ENCODE measurements around the gene LLPH. TPM values are rescaled to one million over a fixed set of nuclear protein-coding genes. Genes with fewer than 3 reads are reported as not detected.

Gene LLPH
- total RNA-seq, 3 donors from 2014 or later, result 18.0 to 24.0 (median 20.8) TPM

DNA sequence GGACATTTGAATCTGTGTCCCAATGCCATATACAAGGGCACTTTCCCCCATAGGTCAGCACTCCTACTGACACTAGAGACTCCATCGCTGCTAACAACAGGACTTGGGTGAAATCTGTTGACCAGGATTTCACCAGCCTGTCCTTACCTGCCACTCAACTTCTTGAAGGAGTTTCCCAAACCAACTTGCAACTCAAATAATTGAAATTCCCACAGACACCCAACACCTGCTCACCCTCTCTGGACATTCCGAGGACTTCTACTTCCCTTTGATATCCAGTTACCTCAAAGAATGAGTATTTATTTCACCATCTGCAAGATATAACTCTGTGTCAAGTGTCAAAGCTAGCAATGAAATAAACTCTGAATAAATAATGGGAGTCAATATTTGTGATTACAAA is 44.6 kb downstream of the LLPH start:
- no peaks in the 10 kb centered on the region for H3K9me3 ChIP-seq
- no peak for ATAC-seq
- TF ChIP-seq, protein P1, sequence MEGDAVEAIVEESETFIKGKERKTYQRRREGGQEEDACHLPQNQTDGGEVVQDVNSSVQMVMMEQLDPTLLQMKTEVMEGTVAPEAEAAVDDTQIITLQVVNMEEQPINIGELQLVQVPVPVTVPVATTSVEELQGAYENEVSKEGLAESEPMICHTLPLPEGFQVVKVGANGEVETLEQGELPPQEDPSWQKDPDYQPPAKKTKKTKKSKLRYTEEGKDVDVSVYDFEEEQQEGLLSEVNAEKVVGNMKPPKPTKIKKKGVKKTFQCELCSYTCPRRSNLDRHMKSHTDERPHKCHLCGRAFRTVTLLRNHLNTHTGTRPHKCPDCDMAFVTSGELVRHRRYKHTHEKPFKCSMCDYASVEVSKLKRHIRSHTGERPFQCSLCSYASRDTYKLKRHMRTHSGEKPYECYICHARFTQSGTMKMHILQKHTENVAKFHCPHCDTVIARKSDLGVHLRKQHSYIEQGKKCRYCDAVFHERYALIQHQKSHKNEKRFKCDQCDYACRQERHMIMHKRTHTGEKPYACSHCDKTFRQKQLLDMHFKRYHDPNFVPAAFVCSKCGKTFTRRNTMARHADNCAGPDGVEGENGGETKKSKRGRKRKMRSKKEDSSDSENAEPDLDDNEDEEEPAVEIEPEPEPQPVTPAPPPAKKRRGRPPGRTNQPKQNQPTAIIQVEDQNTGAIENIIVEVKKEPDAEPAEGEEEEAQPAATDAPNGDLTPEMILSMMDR (IDR thresholded peaks at IDR 0.05), result no peak
- no peaks in the 10 kb centered on the region for H3K36me3 ChIP-seq (ENCODE audit: low read depth)
- no peaks in the 10 kb centered on the region for H3K4me1 ChIP-seq (ENCODE audit: low read depth)
- no peak for DNase-seq
- no peak overlapping the region for H3K4me3 ChIP-seq
- intact Hi-C loops (cut with DNase I, micrococcal nuclease), result loop anchor here in 1 of 2 donors (10.0 kb wide), 1 partner anchor 521 kb away; no protein-coding TSS in a partner anchor

DNA sequence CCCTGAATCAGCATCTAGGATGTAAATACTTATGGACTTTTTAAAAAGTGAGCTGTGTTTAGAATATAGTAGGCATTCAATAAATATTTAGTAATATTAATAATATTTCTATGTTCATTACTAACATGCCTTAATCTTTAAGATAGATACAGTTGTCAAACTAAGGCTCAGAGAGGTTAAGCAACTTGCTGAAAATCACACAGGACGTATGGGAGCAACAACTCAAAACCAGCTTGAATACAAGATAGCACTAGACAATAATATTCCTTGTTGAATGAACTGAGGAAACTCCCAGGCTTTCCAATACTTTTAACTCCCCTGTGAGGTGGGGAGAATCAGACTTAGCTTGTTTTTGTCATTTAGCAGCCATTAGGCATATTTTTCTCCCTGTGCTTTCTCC is 45.3 kb downstream of the LLPH start:
- Histone ChIP-seq H3K9me3 (no peaks in the 10 kb centered on the region), H3K4me3 (no peak overlapping the region), H3K4me1 (ENCODE audit: low read depth) (no peaks in the 10 kb centered on the region), H3K36me3 (ENCODE audit: low read depth) (no peaks in the 10 kb centered on the region)
- ATAC-seq (no peak), DNase-seq (no peak)
- intact Hi-C loops (cut with DNase I, micrococcal nuclease), result loop anchor here in 1 of 2 donors (10.0 kb wide), 1 partner anchor 520 kb away; no protein-coding TSS in a partner anchor
- TF ChIP-seq, protein P1 (IDR thresholded peaks at IDR 0.05), result no peak

DNA sequence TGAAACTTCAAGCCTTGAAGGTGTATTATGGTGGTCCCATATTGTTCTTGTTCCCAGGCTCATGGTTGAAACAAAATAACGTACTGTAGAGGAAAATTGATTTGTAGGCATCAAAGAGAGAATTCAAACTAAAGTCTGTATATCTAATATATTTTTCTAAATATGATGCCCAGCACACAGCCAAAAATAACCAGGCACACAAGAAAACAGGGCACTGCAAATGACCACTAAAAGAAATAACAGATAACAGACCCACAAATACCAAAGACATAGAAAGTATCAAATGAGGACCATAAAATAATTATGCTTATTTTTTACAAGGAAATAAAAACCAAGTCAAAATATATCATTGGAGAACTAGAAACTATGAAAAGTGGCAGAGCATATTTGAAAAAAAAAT is 46.8 kb downstream of the LLPH start:
- no peak for DNase-seq
- H3K9me3 ChIP-seq, result no peaks in the 10 kb centered on the region
- no peak overlapping the region for H3K4me3 ChIP-seq
- intact Hi-C loops (cut with DNase I, micrococcal nuclease), result loop anchor here in 1 of 2 donors (10.0 kb wide), 1 partner anchor 519 kb away; no protein-coding TSS in a partner anchor
- no peaks in the 10 kb centered on the region for H3K36me3 ChIP-seq (ENCODE audit: low read depth)
- no peak for ATAC-seq
- no peaks in the 10 kb centered on the region for H3K4me1 ChIP-seq (ENCODE audit: low read depth)
- TF ChIP-seq, protein P1 (IDR thresholded peaks at IDR 0.05), result no peak

DNA sequence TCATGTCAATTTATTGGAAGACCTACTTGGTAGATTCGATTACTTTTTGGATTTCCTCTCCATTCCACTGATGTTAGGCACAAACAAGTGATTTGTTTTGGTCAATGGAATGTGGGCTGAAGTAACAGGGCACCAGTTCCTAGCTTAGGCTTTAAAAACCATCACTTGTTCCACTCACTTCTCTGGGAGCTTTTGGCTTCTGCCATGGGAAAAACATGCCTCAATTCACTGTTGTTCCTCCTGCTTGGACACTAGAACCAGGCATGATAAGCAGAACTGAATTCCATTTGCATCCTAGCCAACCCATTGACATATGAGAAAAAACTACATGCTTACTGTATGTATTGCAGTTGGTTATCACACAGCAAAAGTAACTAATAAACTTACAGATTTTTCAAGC is 47.8 kb downstream of the LLPH start:
- Histone ChIP-seq H3K4me1 (ENCODE audit: low read depth) (no peaks in the 10 kb centered on the region), H3K4me3 (no peak overlapping the region), H3K9me3 (no peaks in the 10 kb centered on the region), H3K36me3 (ENCODE audit: low read depth) (no peaks in the 10 kb centered on the region)
- ATAC-seq, result no peak
- TF ChIP-seq, protein P1 (IDR thresholded peaks at IDR 0.05), result no peak
- intact Hi-C loops (cut with DNase I, micrococcal nuclease), result loop anchor here in 1 of 2 donors (10.0 kb wide), 1 partner anchor 518 kb away; no protein-coding TSS in a partner anchor
- DNase-seq, result no peak

DNA sequence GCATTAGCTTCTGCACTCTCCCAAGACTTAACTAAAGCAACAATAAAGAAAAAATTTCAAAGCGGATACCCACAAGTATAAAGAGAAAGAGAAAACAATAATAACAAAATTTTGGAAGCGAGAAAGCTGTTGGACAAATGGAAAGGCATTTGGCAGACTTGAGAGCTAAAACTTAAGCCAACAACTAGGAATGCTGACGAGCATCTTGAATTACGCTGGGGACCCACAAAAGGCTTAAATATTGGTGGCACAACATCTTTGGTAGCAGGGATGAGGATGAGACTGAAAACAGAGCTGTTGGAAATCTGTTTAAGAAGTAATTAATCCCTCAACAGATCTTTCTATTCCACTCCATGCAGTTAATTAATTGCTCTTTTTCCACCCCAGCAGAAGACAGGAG is 49.8 kb downstream of the LLPH start:
- Histone ChIP-seq H3K4me3 (no peak overlapping the region), H3K9me3 (no peaks in the 10 kb centered on the region), H3K36me3 (ENCODE audit: low read depth) (no peaks in the 10 kb centered on the region), H3K4me1 (ENCODE audit: low read depth) (no peaks in the 10 kb centered on the region)
- no peak for ATAC-seq
- TF ChIP-seq, protein P1 (IDR thresholded peaks at IDR 0.05), result no peak
- DNase-seq, result no peak
- intact Hi-C loops (cut with DNase I, micrococcal nuclease), result loop anchor here in 1 of 2 donors (10.0 kb wide), 1 partner anchor 516 kb away; no protein-coding TSS in a partner anchor

DNA sequence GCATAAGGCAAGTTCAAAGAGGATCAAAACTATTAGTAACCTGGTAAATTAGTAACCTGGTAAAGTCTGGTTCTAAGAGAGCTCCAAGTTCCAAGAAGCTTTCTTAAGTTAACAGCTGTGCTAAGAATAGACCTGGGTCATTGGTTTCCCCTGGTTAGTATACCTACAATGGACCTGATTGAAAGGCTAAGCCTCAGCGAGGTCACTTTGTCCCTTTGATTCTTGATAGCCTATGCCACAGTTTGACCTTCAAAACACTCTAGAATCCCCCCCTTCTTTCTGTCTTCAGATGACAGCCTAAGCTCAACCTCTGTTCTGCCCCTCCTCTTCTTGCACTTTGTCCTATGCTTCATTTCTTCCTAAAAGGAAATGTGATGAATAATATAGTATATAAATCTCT is 53.0 kb downstream of the LLPH start:
- DNase-seq (no peak), ATAC-seq (no peak)
- Histone ChIP-seq H3K4me3 (no peak overlapping the region), H3K9me3 (no peaks in the 10 kb centered on the region), H3K36me3 (ENCODE audit: low read depth) (no peaks in the 10 kb centered on the region), H3K4me1 (ENCODE audit: low read depth) (no peaks in the 10 kb centered on the region)
- intact Hi-C loops (cut with DNase I, micrococcal nuclease), result no loop called here
- TF ChIP-seq, protein P1 (IDR thresholded peaks at IDR 0.05), result no peak
